HL-60/S4 treated with phorbol 12-myristate 13-acetate at 8.2 ng/mL for 4 days and 3 days (cell line): ENCODE results near the gene OR1D5.
"Not testable (repeated sequence)": the region's sequence is repeated elsewhere in the genome, so short reads cannot be mapped to it uniquely, and the experiment has no call there.

Experiments
- in situ Hi-C: fragments of 300-500 bp; cut with MboI; formaldehyde crosslinking; loops from 2 replicates; pipeline ENCODE4 v1.15.0; 2022; ENCODE audit warnings: low sequenced_read_pairs

Gene OR1D5

GRCh38 chr17:3063507-3063906 is at the start of gene OR1D5:
OR1D5 (minus strand) TSS chr17:3063607; CDS start chr17:3063607, 0 bp downstream.
- in situ Hi-C loops: not testable (repeated sequence)

GRCh38 chr17:3104322-3104721 is 40.9 kb upstream of the OR1D5 start, which contains the start of gene OR1D2:
OR1D2 (minus strand) TSS chr17:3104422; CDS start chr17:3092996, 11,426 bp downstream.
- in situ Hi-C loops: no loop called here

GRCh38 chr17:3073850-3074249 is 10.4 kb upstream of the OR1D5 start:
- in situ Hi-C loops: not testable (repeated sequence)

- in situ Hi-C loops: not testable (repeated sequence)
Observed at GRCh38 chr17:3065192-3065591, 1.8 kb upstream of the OR1D5 start.

- in situ Hi-C loops: not testable (repeated sequence)
Observed at GRCh38 chr17:3062824-3063377, 506 bp downstream of the OR1D5 start.

GRCh38 chr17:3054868-3055267 is 8.5 kb downstream of the OR1D5 start:
- in situ Hi-C loops: not testable (repeated sequence)

GRCh38 chr17:3049705-3050295 is 13.6 kb downstream of the OR1D5 start:
- in situ Hi-C loops: no loop called here

- in situ Hi-C loops: no loop called here
Observed at GRCh38 chr17:3048727-3049471, 14.5 kb downstream of the OR1D5 start.

- in situ Hi-C loops: no loop called here
Observed at GRCh38 chr17:3046753-3047152, 16.7 kb downstream of the OR1D5 start.

GRCh38 chr17:3043737-3044365 is 19.6 kb downstream of the OR1D5 start:
- in situ Hi-C loops: no loop called here

GRCh38 chr17:3040882-3041281 is 22.5 kb downstream of the OR1D5 start:
- in situ Hi-C loops: no loop called here

GRCh38 chr17:3039736-3040135 is 23.7 kb downstream of the OR1D5 start:
- in situ Hi-C loops: no loop called here

- in situ Hi-C loops: no loop called here
Observed at GRCh38 chr17:3038941-3039340, 24.5 kb downstream of the OR1D5 start.

- in situ Hi-C loops: no loop called here
Observed at GRCh38 chr17:3037259-3037658, 26.1 kb downstream of the OR1D5 start.

GRCh38 chr17:3036800-3037199 is 26.6 kb downstream of the OR1D5 start:
- in situ Hi-C loops: no loop called here

GRCh38 chr17:3035968-3036280 is 27.5 kb downstream of the OR1D5 start:
- in situ Hi-C loops: no loop called here

- in situ Hi-C loops: no loop called here
Observed at GRCh38 chr17:3035256-3035967, 28.0 kb downstream of the OR1D5 start.

- in situ Hi-C loops: no loop called here
Observed at GRCh38 chr17:3034578-3034920, 28.9 kb downstream of the OR1D5 start.

- in situ Hi-C loops: no loop called here
Observed at GRCh38 chr17:3033741-3034577, 29.4 kb downstream of the OR1D5 start.

GRCh38 chr17:3033248-3033640 is 30.2 kb downstream of the OR1D5 start:
- in situ Hi-C loops: no loop called here
